ENCODE measurements around the gene LKAAEAR1. TPM values are rescaled to one million over a fixed set of nuclear protein-coding genes. Genes with fewer than 3 reads are reported as not detected.
A peak's percentile ranks its signal among the peaks of the same experiment; 100 is the strongest.

Gene LKAAEAR1
- total and polyA plus RNA-seq, 2 experiments from 2014 or later: 1.8 TPM; not detected in 1

DNA sequence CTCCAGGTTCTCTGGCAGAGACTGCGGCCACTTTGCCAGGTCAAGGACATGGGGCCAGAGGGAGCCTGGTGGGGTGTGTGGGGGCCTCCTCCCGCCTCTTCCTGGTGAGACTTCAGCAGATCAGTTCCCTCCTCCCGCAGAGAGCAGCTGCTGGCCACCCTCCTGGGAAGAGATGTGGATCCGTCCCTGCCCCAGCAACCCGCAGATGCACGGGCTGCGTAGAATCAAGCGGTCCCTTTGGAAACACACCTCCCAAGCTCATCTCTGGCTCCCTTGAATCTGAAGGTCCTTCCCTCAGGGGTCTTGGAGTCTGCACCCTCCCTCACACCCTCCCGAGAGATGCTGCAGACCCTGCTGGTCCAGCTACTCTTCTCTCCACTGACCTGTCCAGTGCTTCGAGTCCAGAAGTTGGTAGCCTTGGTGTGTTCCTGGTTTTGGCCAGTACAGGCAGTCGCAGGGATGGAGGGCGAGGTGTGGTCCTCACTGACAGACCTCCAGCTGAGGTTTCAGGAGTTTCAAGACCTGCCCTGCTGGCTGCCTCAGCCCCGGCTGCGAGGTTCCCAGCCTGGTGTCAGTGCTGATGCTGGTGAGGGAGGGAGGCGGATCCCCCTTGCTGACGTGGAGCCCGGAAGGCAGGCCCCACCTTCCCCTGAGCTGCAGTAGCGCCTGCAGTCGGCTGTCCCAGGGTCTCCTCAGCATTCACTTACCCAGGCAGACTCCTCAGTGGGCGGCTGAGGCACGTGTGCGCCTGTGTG lies 23.0 kb upstream of the LKAAEAR1 start, which contains the start of gene NPBWR2:
Gene NPBWR2 (minus strand): TSS at position 585 of the 755 bp plus-strand sequence. CDS start 734 bp downstream, outside the sequence.
- no peaks in the 10 kb centered on the region for H4K20me1 ChIP-seq (replicated peaks; ENCODE audit: insufficient read depth)
- TF ChIP-seq STAT1 (IDR thresholded peaks at IDR 0.05; ENCODE audit: unreplicated experiment): no peak
- TF ChIP-seq, protein P1, sequence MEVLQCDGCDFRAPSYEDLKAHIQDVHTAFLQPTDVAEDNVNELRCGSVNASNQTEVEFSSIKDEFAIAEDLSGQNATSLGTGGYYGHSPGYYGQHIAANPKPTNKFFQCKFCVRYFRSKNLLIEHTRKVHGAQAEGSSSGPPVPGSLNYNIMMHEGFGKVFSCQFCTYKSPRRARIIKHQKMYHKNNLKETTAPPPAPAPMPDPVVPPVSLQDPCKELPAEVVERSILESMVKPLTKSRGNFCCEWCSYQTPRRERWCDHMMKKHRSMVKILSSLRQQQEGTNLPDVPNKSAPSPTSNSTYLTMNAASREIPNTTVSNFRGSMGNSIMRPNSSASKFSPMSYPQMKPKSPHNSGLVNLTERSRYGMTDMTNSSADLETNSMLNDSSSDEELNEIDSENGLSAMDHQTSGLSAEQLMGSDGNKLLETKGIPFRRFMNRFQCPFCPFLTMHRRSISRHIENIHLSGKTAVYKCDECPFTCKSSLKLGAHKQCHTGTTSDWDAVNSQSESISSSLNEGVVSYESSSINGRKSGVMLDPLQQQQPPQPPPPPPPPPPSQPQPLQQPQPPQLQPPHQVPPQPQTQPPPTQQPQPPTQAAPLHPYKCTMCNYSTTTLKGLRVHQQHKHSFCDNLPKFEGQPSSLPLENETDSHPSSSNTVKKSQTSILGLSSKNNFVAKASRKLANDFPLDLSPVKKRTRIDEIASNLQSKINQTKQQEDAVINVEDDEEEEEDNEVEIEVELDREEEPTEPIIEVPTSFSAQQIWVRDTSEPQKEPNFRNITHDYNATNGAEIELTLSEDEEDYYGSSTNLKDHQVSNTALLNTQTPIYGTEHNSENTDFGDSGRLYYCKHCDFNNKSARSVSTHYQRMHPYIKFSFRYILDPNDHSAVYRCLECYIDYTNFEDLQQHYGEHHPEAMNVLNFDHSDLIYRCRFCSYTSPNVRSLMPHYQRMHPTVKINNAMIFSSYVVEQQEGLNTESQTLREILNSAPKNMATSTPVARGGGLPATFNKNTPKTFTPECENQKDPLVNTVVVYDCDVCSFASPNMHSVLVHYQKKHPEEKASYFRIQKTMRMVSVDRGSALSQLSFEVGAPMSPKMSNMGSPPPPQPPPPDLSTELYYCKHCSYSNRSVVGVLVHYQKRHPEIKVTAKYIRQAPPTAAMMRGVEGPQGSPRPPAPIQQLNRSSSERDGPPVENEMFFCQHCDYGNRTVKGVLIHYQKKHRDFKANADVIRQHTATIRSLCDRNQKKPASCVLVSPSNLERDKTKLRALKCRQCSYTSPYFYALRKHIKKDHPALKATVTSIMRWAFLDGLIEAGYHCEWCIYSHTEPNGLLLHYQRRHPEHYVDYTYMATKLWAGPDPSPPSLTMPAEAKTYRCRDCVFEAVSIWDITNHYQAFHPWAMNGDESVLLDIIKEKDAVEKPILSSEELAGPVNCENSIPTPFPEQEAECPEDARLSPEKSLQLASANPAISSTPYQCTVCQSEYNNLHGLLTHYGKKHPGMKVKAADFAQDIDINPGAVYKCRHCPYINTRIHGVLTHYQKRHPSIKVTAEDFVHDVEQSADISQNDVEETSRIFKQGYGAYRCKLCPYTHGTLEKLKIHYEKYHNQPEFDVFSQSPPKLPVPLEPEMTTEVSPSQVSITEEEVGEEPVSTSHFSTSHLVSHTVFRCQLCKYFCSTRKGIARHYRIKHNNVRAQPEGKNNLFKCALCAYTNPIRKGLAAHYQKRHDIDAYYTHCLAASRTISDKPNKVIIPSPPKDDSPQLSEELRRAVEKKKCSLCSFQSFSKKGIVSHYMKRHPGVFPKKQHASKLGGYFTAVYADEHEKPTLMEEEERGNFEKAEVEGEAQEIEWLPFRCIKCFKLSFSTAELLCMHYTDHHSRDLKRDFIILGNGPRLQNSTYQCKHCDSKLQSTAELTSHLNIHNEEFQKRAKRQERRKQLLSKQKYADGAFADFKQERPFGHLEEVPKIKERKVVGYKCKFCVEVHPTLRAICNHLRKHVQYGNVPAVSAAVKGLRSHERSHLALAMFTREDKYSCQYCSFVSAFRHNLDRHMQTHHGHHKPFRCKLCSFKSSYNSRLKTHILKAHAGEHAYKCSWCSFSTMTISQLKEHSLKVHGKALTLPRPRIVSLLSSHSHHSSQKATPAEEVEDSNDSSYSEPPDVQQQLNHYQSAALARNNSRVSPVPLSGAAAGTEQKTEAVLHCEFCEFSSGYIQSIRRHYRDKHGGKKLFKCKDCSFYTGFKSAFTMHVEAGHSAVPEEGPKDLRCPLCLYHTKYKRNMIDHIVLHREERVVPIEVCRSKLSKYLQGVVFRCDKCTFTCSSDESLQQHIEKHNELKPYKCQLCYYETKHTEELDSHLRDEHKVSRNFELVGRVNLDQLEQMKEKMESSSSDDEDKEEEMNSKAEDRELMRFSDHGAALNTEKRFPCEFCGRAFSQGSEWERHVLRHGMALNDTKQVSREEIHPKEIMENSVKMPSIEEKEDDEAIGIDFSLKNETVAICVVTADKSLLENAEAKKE (CRISPR knock-in tag; IDR thresholded peaks at IDR 0.05): no peak
- no peak for TF ChIP-seq EZH2 (IDR thresholded peaks at IDR 0.05; ENCODE audit: low read depth, unreplicated experiment)
- TF ChIP-seq, protein P2, sequence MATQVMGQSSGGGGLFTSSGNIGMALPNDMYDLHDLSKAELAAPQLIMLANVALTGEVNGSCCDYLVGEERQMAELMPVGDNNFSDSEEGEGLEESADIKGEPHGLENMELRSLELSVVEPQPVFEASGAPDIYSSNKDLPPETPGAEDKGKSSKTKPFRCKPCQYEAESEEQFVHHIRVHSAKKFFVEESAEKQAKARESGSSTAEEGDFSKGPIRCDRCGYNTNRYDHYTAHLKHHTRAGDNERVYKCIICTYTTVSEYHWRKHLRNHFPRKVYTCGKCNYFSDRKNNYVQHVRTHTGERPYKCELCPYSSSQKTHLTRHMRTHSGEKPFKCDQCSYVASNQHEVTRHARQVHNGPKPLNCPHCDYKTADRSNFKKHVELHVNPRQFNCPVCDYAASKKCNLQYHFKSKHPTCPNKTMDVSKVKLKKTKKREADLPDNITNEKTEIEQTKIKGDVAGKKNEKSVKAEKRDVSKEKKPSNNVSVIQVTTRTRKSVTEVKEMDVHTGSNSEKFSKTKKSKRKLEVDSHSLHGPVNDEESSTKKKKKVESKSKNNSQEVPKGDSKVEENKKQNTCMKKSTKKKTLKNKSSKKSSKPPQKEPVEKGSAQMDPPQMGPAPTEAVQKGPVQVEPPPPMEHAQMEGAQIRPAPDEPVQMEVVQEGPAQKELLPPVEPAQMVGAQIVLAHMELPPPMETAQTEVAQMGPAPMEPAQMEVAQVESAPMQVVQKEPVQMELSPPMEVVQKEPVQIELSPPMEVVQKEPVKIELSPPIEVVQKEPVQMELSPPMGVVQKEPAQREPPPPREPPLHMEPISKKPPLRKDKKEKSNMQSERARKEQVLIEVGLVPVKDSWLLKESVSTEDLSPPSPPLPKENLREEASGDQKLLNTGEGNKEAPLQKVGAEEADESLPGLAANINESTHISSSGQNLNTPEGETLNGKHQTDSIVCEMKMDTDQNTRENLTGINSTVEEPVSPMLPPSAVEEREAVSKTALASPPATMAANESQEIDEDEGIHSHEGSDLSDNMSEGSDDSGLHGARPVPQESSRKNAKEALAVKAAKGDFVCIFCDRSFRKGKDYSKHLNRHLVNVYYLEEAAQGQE (IDR thresholded peaks at IDR 0.05; ENCODE audit: unreplicated experiment): no peak
- TF ChIP-seq CREB1 (CRISPR knock-in tag; IDR thresholded peaks at IDR 0.05; ENCODE audit: low read depth): no peak
- TF ChIP-seq ZNF331 (CRISPR knock-in tag; IDR thresholded peaks at IDR 0.05; ENCODE audit: low read depth): no peak
- TF ChIP-seq, protein P3, sequence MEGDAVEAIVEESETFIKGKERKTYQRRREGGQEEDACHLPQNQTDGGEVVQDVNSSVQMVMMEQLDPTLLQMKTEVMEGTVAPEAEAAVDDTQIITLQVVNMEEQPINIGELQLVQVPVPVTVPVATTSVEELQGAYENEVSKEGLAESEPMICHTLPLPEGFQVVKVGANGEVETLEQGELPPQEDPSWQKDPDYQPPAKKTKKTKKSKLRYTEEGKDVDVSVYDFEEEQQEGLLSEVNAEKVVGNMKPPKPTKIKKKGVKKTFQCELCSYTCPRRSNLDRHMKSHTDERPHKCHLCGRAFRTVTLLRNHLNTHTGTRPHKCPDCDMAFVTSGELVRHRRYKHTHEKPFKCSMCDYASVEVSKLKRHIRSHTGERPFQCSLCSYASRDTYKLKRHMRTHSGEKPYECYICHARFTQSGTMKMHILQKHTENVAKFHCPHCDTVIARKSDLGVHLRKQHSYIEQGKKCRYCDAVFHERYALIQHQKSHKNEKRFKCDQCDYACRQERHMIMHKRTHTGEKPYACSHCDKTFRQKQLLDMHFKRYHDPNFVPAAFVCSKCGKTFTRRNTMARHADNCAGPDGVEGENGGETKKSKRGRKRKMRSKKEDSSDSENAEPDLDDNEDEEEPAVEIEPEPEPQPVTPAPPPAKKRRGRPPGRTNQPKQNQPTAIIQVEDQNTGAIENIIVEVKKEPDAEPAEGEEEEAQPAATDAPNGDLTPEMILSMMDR (conservative IDR thresholded peaks at IDR 0.05; ENCODE audit: low read depth in 2 of 2): no peak
- TF ChIP-seq, protein P4, sequence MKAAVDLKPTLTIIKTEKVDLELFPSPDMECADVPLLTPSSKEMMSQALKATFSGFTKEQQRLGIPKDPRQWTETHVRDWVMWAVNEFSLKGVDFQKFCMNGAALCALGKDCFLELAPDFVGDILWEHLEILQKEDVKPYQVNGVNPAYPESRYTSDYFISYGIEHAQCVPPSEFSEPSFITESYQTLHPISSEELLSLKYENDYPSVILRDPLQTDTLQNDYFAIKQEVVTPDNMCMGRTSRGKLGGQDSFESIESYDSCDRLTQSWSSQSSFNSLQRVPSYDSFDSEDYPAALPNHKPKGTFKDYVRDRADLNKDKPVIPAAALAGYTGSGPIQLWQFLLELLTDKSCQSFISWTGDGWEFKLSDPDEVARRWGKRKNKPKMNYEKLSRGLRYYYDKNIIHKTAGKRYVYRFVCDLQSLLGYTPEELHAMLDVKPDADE (IDR thresholded peaks at IDR 0.05): no peak
- no peak for TF ChIP-seq EZH2phosphoT487 (IDR thresholded peaks at IDR 0.05; ENCODE audit: unreplicated experiment)
- TF ChIP-seq NANOG (IDR thresholded peaks at IDR 0.05; ENCODE audit: borderline replicate concordance): no peak
- no peak for TF ChIP-seq ZNF114 (CRISPR knock-in tag; IDR thresholded peaks at IDR 0.05)
- no peak for TF ChIP-seq JUNB (IDR thresholded peaks at IDR 0.05; ENCODE audit: unreplicated experiment)
- TF ChIP-seq POLR2AphosphoS5 (IDR thresholded peaks at IDR 0.05; ENCODE audit: low read depth): no peak
- peaks cover 10% of the 10 kb centered on the region for H3K27me3 ChIP-seq (ENCODE audit: insufficient read depth)
- H3F3A ChIP-seq (replicated peaks; ENCODE audit: low read depth): peaks cover 7% of the 10 kb centered on the region
- H3K27me3 Mint-ChIP-seq (ENCODE audit: insufficient read depth, low read depth, poor library complexity): peaks cover 15% of the 10 kb centered on the region
- peaks cover 9% of the 10 kb centered on the region for H3K4me1 Mint-ChIP-seq
- H3K27ac ChIP-seq (ENCODE audit: low read depth): no peak within 1 kb of the TSS
- no peak within 1 kb of the TSS for H2AFZ ChIP-seq
- ATAC-seq: peak; percentile 28
- no peaks in the 10 kb centered on the region for H3K4me1 ChIP-seq (ENCODE audit: insufficient read depth)
- no peak within 1 kb of the TSS for H3K4me3 ChIP-seq
- H3K36me3 ChIP-seq (ENCODE audit: insufficient read depth): no peaks in the 10 kb centered on the region
- H3K4me2 ChIP-seq: no peak within 1 kb of the TSS
- no peak within 1 kb of the TSS for H3K27ac Mint-ChIP-seq
- peak; percentile 11 for DNase-seq (ENCODE audit: low spot score)
- no peaks in the 10 kb centered on the region for H3K9me2 ChIP-seq (ENCODE audit: insufficient read depth)
- H3K9me3 Mint-ChIP-seq: peaks cover 5% of the 10 kb centered on the region; the same call in 2 of the 3 replicates
- H3K36me3 Mint-ChIP-seq (ENCODE audit: low read depth): no peaks in the 10 kb centered on the region; the same call in 2 of the 3 replicates
- no peaks in the 10 kb centered on the region for H3K79me2 ChIP-seq (replicated peaks; ENCODE audit: insufficient read depth)
- no peak within 1 kb of the TSS; the same call in 2 of the 3 replicates for H3K4me3 Mint-ChIP-seq
